Measurements from ENCODE around the gene AKAP13. TPM values are rescaled to one million over a fixed set of nuclear protein-coding genes. Genes with fewer than 3 reads are reported as not detected.

The AKAP13 gene
- total and polyA plus RNA-seq, 2 of the 8 experiments (the other 6 are each of a cell fraction or from before 2014, with no cell fraction given) = 14.0 to 46.2 TPM

GRCh38 chr15:85496151-85496550, 115.7 kb downstream of the AKAP13 start:
- POLR2A ChIA-PET (ENCODE audit: partially characterized antibody) = no interaction called here
- H2BK5ac ChIP-seq (ENCODE audit: low read depth, low read length) = no peak overlapping the region
- TF ChIP-seq POLR2AphosphoS5 (IDR thresholded peaks at IDR 0.05; ENCODE audit: low read depth, low read length) (no peak), SIN3A (conservative IDR thresholded peaks at IDR 0.05 in 1 of 2, IDR thresholded peaks at IDR 0.05 in 1 of 2; ENCODE audit: low read depth in 1 of 2, low read length in 2 of 2) (no peak), GTF2F1 (IDR thresholded peaks at IDR 0.05; ENCODE audit: borderline replicate concordance, low read depth, low read length) (no peak), CREB1 (IDR thresholded peaks at IDR 0.05) (no peak), JUN (IDR thresholded peaks at IDR 0.05; ENCODE audit: low read depth, low read length) (no peak), TAF7 (optimal IDR thresholded peaks at IDR 0.05; ENCODE audit: borderline replicate concordance, low read depth, low read length) (no peak), SIRT6 (IDR thresholded peaks at IDR 0.05; ENCODE audit: low read length) (no peak), TCF12 (IDR thresholded peaks at IDR 0.05; ENCODE audit: low read depth, low read length) (no peak), NANOG (IDR thresholded peaks at IDR 0.05; ENCODE audit: insufficient read depth, low read depth, low read length, poor library complexity, severe bottlenecking) (no peak), ATF3 (IDR thresholded peaks at IDR 0.05; ENCODE audit: insufficient read depth, low read depth, low read length) (no peak)
- TF ChIP-seq, protein P1, sequence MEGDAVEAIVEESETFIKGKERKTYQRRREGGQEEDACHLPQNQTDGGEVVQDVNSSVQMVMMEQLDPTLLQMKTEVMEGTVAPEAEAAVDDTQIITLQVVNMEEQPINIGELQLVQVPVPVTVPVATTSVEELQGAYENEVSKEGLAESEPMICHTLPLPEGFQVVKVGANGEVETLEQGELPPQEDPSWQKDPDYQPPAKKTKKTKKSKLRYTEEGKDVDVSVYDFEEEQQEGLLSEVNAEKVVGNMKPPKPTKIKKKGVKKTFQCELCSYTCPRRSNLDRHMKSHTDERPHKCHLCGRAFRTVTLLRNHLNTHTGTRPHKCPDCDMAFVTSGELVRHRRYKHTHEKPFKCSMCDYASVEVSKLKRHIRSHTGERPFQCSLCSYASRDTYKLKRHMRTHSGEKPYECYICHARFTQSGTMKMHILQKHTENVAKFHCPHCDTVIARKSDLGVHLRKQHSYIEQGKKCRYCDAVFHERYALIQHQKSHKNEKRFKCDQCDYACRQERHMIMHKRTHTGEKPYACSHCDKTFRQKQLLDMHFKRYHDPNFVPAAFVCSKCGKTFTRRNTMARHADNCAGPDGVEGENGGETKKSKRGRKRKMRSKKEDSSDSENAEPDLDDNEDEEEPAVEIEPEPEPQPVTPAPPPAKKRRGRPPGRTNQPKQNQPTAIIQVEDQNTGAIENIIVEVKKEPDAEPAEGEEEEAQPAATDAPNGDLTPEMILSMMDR (IDR thresholded peaks at IDR 0.05; ENCODE audit: control extremely low read depth in 1 of 3, insufficient read depth in 1 of 3, low read depth in 1 of 3, low read length in 3 of 3) = no peak

More at GRCh38 chr15:85496151-85496550, 115.7 kb downstream of the AKAP13 start:
- Histone ChIP-seq H3K23ac (ENCODE audit: insufficient read length) (no peak overlapping the region), H4K91ac (replicated peaks; ENCODE audit: insufficient read length, low read length) (no peak overlapping the region), H2AK5ac (ENCODE audit: low read depth, low read length) (no peak overlapping the region), H4K5ac (ENCODE audit: insufficient read length, low read depth, low read length) (no peak overlapping the region), H3K14ac (ENCODE audit: insufficient read length) (no peak overlapping the region), H3K4me2 (ENCODE audit: insufficient read depth in 1 of 2, low read depth in 2 of 2, low read length in 2 of 2) (no peak overlapping the region), H3K18ac (ENCODE audit: extremely low read depth, low read length) (no peak overlapping the region), H4K20me1 (replicated peaks in 1 of 2; ENCODE audit: control insufficient read depth in 1 of 2, insufficient read depth in 2 of 2, low read length in 2 of 2) (peaks cover 1 to 5% of the 10 kb centered on the region in 2 experiments), H3K56ac (replicated peaks; ENCODE audit: insufficient read length, low read depth, low read length) (no peak overlapping the region), H3K79me2 (ENCODE audit: control insufficient read depth in 1 of 2, insufficient read depth in 2 of 2, low read length in 2 of 2) (peaks cover 0 to 51% of the 10 kb centered on the region in 2 experiments; a peak in 2 of 4 replicates), H2BK120ac (replicated peaks; ENCODE audit: low read depth, low read length) (no peak overlapping the region), H3K9ac (replicated peaks in 1 of 4; ENCODE audit: extremely low read depth in 1 of 4, low read depth in 3 of 4, low read length in 3 of 4) (no peak overlapping the region), H3K27me3 (replicated peaks in 1 of 4; ENCODE audit: control insufficient read depth in 3 of 4, extremely low read depth in 1 of 4, insufficient read depth in 3 of 4, low read length in 3 of 4) (no peaks in the 10 kb centered on the region), H3K4me1 (replicated peaks in 1 of 4; ENCODE audit: control insufficient read depth in 3 of 4, insufficient read depth in 4 of 4, low read length in 3 of 4) (peaks cover 0 to 19% (median 4%) of the 10 kb centered on the region in 4 experiments; a peak in 5 of 7 replicates), H3K4me3 (ENCODE audit: extremely low read depth in 1 of 4, insufficient read depth in 2 of 4, low read depth in 3 of 4, low read length in 4 of 4) (no peak overlapping the region), H3K9me3 (ENCODE audit: insufficient read depth in 2 of 2, low read depth in 1 of 2, low read length in 1 of 2) (no peaks in the 10 kb centered on the region), H2BK12ac (ENCODE audit: low read depth, low read length) (no peak overlapping the region), H3K79me1 (ENCODE audit: low read depth, low read length) (peaks cover 5% of the 10 kb centered on the region; the same call in 1 of the 2 replicates), H3K27ac (ENCODE audit: low read depth, low read length) (no peak overlapping the region), H2BK20ac (ENCODE audit: low read length) (no peak overlapping the region), H2BK15ac (ENCODE audit: low read length) (no peak overlapping the region), H2AFZ (ENCODE audit: low read length) (no peak overlapping the region), H3K36me3 (ENCODE audit: control insufficient read depth in 2 of 4, insufficient read depth in 4 of 4, low read length in 3 of 4) (no peaks in the 10 kb centered on the region), H4K8ac (ENCODE audit: extremely low read depth, insufficient read depth, low read length) (no peak overlapping the region), H3K23me2 (ENCODE audit: low read depth, low read length) (no peaks in the 10 kb centered on the region), H3K4ac (replicated peaks; ENCODE audit: insufficient read length, low read depth, low read length) (no peak overlapping the region)
- FAIRE-seq = peak; percentile 24
- no peak for DNase-seq (ENCODE audit: low read depth in 1 of 2, low spot score in 2 of 2)
- CTCF ChIA-PET (ENCODE audit: partially characterized antibody) = no interaction called here
- 86% methylated on average over 8 of the region's 8 CpGs; no CpG with 5 or more reads in 1 of the 2 experiments for WGBS, 2 experiments (ENCODE audit: extremely low coverage in 1 of 2, insufficient coverage in 1 of 2, insufficient read length in 1 of 2, insufficient replicate concordance in 2 of 2, low coverage in 1 of 2, low lambda C conversion rate in 2 of 2, missing lambda C conversion rate in 1 of 2)

Measured in H1 (cell line).